ENCODE data around the gene CBLC.

The CBLC gene

DNA sequence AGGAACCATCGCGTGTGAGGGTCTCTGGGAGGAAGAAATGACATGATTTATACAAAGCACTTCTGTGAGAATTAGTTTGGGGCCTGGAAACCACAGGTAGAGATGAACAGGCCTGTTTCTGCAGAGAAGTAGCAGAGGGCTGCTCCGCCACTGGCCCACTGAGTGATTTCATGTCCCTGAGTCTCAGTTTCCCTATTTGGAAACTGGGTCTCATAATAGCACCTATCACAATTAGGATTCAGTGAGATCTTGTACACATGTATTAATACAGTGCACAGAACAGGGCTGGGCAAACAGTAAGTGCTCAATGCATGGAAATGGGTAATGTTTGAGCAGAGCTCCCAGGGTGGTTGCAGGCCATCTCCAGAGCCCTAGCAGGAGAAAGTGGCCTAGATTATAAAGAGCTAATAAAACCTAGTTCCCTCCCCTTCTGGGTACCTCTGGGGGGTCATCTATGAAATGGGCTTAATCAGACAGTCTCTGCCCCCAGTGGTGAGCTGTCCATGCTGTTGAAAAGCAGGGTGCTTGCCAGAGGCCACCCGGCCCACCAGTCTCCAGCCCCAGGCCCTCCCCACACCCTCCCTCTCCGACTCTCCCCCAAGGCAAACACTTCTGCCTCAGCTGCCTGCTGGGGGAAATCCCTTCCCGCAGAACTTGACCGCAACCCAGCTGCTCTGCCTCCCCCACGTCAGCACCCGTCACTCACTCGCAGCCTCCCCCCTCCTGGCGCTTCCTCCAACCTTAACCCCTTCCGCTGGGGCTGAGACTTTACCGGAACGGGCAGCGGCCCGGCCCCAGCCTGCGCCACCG, 24.7 kb upstream of the CBLC start (continued):
- TF ChIP-seq, protein P1, sequence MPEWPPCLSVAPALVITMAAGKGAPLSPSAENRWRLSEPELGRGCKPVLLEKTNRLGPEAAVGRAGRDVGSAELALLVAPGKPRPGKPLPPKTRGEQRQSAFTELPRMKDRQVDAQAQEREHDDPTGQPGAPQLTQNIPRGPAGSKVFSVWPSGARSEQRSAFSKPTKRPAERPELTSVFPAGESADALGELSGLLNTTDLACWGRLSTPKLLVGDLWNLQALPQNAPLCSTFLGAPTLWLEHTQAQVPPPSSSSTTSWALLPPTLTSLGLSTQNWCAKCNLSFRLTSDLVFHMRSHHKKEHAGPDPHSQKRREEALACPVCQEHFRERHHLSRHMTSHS (tag by site-specific recombination; IDR thresholded peaks at IDR 0.05) = no peak
- TF ChIP-seq ZNF404 (tag by site-specific recombination; IDR thresholded peaks at IDR 0.05) (no peak), BCL11A (tag by site-specific recombination; IDR thresholded peaks at IDR 0.05; ENCODE audit: low read depth) (peak; percentile 64; the same call in 1 of the 2 replicates), KLF7 (tag by site-specific recombination; IDR thresholded peaks at IDR 0.05; ENCODE audit: borderline replicate concordance) (peak; percentile 84; the same call in 1 of the 2 replicates), ZNF223 (tag by site-specific recombination; IDR thresholded peaks at IDR 0.05) (no peak), ZNF501 (tag by site-specific recombination; IDR thresholded peaks at IDR 0.05) (peak; percentile 60; the same call in 1 of the 2 replicates), ZNF202 (tag by site-specific recombination; IDR thresholded peaks at IDR 0.05; ENCODE audit: borderline replicate concordance) (no peak), ZNF521 (tag by site-specific recombination; IDR thresholded peaks at IDR 0.05) (no peak), ZNF701 (tag by site-specific recombination; IDR thresholded peaks at IDR 0.05) (no peak), ZNF140 (tag by site-specific recombination; IDR thresholded peaks at IDR 0.05) (no peak), ZNF510 (tag by site-specific recombination; IDR thresholded peaks at IDR 0.05; ENCODE audit: insufficient replicate concordance) (no peak), ZNF621 (tag by site-specific recombination; IDR thresholded peaks at IDR 0.05) (no peak), ZNF600 (tag by site-specific recombination; IDR thresholded peaks at IDR 0.05) (peak; percentile 88), ZNF302 (tag by site-specific recombination; IDR thresholded peaks at IDR 0.05; ENCODE audit: low read depth) (no peak), ZNF768 (tag by site-specific recombination; IDR thresholded peaks at IDR 0.05) (no peak), ZNF274 (IDR thresholded peaks at IDR 0.05; ENCODE audit: low read length) (no peak), ZNF274 (tag by site-specific recombination; IDR thresholded peaks at IDR 0.05; ENCODE audit: borderline replicate concordance) (no peak), ZNF561 (tag by site-specific recombination; IDR thresholded peaks at IDR 0.05; ENCODE audit: borderline replicate concordance) (no peak), ZNF138 (tag by site-specific recombination; IDR thresholded peaks at IDR 0.05; ENCODE audit: borderline replicate concordance) (no peak), MYNN (tag by site-specific recombination; IDR thresholded peaks at IDR 0.05; ENCODE audit: borderline replicate concordance) (no peak), ZFHX2 (tag by site-specific recombination; conservative IDR thresholded peaks at IDR 0.05) (peak; percentile 92), ZSCAN16 (tag by site-specific recombination; IDR thresholded peaks at IDR 0.05) (no peak), ZNF416 (tag by site-specific recombination; IDR thresholded peaks at IDR 0.05) (no peak), ZNF184 (tag by site-specific recombination; IDR thresholded peaks at IDR 0.05) (no peak), ZNF555 (tag by site-specific recombination; conservative IDR thresholded peaks at IDR 0.05) (no peak), ZNF791 (tag by site-specific recombination; IDR thresholded peaks at IDR 0.05) (no peak), PRDM1 (tag by site-specific recombination; IDR thresholded peaks at IDR 0.05) (peak; percentile 86), ZNF335 (tag by site-specific recombination; conservative IDR thresholded peaks at IDR 0.05) (peak; percentile 69), ZNF433 (tag by site-specific recombination; IDR thresholded peaks at IDR 0.05; ENCODE audit: low read depth) (no peak), ZNF146 (tag by site-specific recombination; IDR thresholded peaks at IDR 0.05) (no peak), ZNF549 (tag by site-specific recombination; IDR thresholded peaks at IDR 0.05) (no peak)
- TF ChIP-seq, protein P2, sequence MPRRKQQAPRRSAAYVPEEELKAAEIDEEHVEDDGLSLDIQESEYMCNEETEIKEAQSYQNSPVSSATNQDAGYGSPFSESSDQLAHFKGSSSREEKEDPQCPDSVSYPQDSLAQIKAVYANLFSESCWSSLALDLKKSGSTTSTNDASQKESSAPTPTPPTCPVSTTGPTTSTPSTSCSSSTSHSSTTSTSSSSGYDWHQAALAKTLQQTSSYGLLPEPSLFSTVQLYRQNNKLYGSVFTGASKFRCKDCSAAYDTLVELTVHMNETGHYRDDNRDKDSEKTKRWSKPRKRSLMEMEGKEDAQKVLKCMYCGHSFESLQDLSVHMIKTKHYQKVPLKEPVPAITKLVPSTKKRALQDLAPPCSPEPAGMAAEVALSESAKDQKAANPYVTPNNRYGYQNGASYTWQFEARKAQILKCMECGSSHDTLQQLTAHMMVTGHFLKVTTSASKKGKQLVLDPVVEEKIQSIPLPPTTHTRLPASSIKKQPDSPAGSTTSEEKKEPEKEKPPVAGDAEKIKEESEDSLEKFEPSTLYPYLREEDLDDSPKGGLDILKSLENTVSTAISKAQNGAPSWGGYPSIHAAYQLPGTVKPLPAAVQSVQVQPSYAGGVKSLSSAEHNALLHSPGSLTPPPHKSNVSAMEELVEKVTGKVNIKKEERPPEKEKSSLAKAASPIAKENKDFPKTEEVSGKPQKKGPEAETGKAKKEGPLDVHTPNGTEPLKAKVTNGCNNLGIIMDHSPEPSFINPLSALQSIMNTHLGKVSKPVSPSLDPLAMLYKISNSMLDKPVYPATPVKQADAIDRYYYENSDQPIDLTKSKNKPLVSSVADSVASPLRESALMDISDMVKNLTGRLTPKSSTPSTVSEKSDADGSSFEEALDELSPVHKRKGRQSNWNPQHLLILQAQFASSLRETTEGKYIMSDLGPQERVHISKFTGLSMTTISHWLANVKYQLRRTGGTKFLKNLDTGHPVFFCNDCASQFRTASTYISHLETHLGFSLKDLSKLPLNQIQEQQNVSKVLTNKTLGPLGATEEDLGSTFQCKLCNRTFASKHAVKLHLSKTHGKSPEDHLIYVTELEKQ (tag by site-specific recombination; IDR thresholded peaks at IDR 0.05; ENCODE audit: borderline replicate concordance) = peak; percentile 92; the same call in 1 of the 2 replicates
- TF ChIP-seq, protein P3, sequence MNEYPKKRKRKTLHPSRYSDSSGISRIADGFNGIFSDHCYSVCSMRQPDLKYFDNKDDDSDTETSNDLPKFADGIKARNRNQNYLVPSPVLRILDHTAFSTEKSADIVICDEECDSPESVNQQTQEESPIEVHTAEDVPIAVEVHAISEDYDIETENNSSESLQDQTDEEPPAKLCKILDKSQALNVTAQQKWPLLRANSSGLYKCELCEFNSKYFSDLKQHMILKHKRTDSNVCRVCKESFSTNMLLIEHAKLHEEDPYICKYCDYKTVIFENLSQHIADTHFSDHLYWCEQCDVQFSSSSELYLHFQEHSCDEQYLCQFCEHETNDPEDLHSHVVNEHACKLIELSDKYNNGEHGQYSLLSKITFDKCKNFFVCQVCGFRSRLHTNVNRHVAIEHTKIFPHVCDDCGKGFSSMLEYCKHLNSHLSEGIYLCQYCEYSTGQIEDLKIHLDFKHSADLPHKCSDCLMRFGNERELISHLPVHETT (tag by site-specific recombination; IDR thresholded peaks at IDR 0.05) = no peak
- TF ChIP-seq, protein P4, sequence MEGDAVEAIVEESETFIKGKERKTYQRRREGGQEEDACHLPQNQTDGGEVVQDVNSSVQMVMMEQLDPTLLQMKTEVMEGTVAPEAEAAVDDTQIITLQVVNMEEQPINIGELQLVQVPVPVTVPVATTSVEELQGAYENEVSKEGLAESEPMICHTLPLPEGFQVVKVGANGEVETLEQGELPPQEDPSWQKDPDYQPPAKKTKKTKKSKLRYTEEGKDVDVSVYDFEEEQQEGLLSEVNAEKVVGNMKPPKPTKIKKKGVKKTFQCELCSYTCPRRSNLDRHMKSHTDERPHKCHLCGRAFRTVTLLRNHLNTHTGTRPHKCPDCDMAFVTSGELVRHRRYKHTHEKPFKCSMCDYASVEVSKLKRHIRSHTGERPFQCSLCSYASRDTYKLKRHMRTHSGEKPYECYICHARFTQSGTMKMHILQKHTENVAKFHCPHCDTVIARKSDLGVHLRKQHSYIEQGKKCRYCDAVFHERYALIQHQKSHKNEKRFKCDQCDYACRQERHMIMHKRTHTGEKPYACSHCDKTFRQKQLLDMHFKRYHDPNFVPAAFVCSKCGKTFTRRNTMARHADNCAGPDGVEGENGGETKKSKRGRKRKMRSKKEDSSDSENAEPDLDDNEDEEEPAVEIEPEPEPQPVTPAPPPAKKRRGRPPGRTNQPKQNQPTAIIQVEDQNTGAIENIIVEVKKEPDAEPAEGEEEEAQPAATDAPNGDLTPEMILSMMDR (tag by site-specific recombination; IDR thresholded peaks at IDR 0.05) = 0 out of 2 replicates have a peak, but pooled peaks have one; percentile 17
